ENCODE measurements around the gene UBE2QL1.
A peak's percentile ranks its signal among the peaks of the same experiment; 100 is the strongest.

The UBE2QL1 gene, protein sequence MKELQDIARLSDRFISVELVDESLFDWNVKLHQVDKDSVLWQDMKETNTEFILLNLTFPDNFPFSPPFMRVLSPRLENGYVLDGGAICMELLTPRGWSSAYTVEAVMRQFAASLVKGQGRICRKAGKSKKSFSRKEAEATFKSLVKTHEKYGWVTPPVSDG

DNA sequence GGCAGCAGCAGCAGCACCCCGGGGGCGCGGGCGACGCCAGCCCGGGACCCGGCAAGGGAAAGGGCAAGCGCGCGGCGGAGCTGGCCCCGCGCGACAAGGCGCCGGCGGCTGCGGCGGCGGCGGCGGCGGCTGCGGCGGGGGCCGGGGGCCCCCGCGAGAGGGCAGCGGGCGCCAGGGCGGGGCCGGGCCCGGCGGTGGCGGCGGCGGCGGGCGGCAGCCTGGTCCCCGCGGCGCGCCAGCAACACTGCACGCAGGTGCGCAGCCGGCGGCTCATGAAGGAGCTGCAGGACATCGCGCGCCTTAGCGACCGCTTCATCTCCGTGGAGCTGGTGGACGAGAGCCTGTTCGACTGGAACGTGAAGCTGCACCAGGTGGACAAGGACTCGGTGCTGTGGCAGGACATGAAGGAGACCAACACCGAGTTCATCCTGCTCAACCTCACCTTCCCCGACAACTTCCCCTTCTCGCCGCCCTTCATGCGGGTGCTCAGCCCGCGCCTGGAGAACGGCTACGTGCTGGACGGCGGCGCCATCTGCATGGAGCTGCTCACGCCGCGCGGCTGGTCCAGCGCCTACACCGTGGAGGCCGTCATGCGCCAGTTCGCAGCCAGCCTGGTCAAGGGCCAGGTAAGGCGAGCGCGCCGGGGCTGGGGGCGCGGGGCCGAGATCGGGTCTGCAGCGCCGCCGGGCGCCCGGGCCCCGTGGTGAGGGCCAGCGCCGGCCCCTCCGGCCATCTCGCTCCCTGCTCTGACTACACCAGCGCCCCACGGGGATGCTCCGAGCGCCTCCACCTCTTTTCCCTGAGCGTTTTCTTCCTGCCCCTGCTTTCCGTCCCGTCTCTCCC lies at the start of gene UBE2QL1:
TSS of gene UBE2QL1 (plus strand) at position 238 of the 843 bp plus-strand sequence. CDS start at position 273, 35 bp downstream.
- peak in 1 of 4 experiments; percentile 14 for DNase-seq (ENCODE audit: low read depth in 4 of 4, low spot score in 1 of 4)

DNA sequence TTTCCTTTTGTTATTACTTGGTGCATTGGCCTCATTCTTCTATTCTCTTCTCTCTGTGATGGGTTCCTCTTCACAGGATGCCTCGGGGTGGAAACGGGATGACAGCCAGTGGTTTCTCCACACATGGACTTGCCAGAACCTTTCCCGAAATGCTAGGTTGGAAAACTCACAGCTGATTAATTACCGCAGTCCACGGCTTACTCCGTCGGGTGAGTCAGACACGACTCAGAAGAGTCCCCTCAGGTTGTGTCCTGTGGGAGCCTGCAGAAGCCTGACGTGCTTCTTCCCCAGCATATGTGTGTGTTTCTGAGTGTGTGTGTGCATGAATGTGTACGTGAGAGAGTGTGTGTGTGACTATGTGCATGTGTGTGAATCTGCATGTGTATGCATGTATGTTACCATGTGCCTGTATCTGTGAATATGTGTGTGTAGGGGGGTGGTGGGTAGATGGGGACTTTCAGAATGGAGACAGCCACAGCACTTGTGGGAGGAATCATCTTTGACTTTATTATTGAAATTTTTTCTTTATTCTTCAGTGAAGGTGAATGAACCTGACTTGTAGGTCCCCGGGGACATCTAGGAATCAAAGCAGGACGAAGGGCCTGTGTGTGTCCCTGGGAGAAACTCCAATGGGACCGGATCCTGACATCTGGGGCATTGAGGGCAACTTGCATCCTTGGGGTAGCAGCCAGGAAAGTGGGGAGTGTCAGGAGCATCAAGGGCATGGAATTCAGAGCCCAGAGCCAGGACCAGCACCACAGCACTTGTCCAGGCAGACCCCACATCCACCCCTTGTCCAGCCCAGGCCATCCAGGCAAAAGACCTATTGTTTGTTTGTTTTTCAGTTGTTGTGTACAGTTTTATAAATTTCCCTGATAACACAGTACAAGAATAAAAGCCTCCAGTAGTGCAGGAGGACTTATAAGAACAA lies 48.4 kb upstream of the UBE2QL1 start:
- DNase-seq (ENCODE audit: low read depth in 4 of 4, low spot score in 1 of 4), result no peak

DNA sequence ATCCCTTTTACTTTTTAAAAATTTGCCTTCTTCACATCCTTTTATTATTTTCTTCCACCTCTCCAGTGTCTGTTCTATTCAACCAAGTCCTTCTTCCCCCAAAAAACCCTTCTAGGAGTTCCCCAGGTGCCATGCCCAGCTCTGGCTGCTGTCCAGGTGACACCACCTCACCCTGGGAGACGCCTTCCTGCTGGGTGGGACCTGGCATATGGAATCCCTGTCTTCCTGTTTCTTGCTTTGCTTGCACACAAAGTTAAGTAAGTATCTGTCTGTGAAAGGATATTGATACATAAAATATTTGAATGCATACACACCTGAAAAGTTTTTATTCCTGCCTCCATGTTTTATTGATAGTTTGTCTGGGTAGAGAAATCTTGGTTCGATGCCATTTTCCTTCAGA lies 47.2 kb upstream of the UBE2QL1 start:
- DNase-seq (ENCODE audit: low read depth in 4 of 4, low spot score in 1 of 4), result no peak

DNA sequence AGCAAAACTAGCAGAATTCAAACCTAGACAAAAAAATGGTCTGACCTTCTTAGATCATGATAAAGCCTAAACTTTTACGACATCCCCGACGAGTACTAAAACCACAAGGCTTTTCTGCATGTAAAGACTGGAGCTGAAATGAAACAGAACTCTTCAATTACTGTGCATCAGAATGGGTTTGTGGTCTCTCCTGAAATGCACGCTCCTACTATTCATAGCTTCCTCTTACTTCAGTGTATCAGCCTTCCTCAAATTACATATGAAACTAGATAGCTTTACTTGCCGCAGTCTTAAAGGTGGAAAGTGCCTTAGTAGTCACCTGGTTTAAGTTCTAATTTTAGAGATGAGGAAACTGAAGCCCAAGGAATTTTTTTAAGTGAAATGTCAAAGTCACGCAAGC lies 45.7 kb upstream of the UBE2QL1 start:
- DNase-seq (ENCODE audit: low read depth in 4 of 4, low spot score in 1 of 4), result no peak

DNA sequence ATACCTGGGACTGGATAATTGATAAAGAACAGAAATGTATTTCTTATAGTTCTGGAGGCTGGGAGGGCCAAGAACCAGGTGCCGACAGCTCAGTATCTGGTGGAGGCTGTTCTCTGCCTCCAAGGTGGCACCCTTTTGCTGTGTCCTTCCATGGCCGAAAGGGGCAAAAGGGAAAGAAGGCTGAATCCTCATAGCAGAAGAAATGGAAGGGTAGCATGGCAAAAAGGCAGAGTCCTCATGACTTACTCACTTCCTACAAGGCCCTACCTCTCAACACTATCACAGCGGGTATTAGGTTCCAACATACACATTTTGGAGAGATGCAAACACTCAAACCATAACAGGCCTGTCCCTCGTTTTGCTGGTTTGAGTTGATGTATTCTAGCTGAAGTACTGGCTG lies 45.2 kb upstream of the UBE2QL1 start:
- DNase-seq (ENCODE audit: low read depth in 4 of 4, low spot score in 1 of 4), result no peak

DNA sequence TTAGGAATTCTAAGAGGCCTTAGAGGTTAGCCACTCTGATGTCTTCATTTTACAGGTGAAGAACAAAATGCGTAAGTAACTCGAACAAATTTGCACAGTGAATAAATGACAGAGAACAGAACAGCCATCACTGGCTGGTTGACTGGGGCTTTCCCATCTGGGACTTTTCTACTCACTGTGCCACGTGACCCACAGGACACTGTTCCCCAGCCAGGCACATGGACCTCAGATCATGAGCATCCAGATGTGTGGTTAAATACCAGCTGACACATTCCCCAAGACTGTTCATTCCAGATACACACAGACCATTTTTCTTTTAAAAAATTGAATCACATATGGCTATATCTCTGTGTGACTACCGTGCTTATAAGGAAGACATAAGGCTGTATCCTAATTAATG lies 44.5 kb upstream of the UBE2QL1 start:
- no peak for DNase-seq (ENCODE audit: low read depth in 4 of 4, low spot score in 1 of 4)

DNA sequence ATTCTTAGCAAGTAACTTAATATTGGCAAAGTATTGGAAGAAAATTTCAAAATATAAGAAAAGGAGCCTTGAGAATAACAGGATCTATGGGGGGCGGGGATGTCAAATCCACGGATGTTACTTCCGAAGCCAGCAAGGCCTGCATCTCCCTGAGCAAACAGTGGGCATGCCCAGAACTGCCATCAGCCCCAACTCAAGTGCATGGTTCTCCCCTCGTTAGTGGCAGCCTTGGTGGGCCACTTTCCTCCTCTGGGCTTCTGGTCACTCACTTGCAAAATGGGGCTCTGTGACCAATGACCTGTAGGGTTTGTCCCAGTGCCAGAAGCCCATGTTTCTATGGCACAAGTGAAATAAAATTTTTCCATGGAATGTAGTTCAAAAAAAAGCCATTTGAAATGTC lies 43.1 kb upstream of the UBE2QL1 start:
- DNase-seq (ENCODE audit: low read depth in 4 of 4, low spot score in 1 of 4), result no peak

DNA sequence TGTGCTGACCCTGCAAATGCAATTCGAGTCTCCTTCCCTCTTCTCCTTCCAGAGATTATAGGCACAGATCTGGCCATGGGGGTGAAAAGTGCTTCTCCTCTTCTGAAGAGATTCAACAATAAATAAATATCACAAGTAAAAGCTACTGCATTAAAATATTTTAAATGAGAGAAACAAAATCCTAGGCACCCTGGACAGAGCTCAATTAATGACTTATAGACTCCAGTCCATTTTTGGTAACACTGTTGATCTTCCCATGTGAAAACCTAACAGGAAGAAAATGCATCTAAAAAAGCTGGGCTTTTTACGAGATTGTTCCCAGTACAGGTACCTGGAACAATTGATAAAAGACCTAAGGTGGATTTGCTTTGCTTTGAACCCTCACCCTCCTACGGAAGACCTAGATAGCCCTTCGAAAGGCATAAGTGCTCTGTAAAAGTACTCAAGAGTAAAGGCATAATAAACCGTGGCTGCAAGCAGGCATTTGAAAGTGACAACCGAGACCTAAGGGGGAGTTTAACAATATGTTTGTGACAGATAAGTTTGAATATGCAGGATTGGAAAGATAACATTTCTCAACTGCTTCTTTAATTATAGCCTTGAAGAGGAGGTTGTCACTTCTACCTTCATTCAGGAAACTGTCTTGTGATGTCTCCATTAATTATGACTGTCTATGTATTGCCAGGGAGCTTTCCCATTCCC lies 41.0 kb upstream of the UBE2QL1 start:
- no peak for DNase-seq (ENCODE audit: low read depth in 4 of 4, low spot score in 1 of 4)

DNA sequence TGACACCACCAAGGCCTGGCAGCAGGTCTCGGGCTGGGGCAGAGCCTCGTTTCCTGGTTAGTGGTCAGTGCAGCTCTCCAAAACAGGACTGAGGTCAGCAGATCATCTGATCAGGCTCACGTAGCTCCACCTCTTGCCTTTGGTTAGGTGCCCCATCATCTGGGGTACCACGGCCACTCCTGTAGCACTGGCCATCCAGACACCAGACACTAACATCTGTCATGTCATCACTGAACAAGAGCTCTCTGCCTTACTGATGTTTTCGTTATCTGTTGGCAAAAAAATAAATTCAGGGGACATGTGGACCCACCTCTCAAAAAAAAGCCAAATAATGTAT lies 40.4 kb upstream of the UBE2QL1 start:
- no peak for DNase-seq (ENCODE audit: low read depth in 4 of 4, low spot score in 1 of 4)

DNA sequence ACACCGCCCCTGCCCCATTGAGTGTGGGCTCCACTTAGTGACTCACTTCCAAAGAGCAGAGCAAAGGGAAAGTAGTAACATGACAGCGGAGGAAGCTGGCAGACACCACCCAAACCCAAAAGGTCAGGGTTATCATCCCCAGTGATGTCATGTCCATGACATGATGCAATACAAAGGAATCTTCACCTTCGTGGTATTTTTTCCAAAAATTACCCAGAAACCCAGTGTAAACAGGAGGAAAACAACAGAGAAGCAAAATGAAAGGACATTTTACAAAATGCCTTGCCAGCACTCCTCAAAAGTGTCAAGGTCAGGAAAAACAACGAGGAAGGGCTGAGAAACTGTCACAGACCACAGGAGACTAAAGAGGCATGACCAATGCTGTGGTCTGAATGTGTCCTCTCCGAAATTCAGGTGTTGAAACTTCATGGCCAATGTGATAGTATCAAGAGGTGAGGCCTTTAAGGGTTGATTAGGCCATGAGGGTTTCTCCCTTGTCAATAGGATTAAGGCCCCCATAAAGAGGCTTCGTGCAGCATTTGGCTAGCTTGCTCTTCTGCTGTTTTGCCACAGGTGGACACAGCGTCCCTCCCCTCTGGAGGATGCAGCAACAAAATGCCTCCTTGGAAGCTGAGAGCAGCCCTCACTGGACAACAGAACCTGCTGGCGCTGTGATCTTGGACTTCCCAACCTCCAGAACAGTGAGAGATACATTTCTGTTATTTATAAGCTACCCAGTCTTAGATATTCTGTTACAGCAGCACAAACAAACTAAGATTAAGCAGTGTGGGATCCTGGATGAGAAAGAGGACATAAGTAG lies 39.8 kb upstream of the UBE2QL1 start:
- DNase-seq (ENCODE audit: low read depth in 4 of 4, low spot score in 1 of 4), result no peak

DNA sequence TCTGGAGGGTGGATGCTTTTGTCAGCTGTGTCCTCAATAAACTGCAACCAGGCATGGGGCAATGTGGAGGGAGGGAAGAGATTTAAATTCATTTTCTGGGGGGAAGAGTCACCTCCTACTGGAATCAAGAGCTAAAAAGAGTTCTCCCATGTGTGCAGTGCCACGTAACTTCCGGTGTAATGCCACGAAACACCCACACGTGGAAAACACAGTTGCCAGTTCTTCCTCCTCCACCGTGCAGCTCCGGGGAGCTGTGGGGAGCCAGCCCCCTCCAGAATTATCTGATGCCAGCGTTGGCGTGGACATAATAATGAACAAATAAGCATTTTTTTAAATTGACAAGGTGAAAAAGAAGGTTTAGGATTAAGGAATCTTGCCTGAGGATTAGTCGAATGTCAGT lies 38.2 kb upstream of the UBE2QL1 start:
- no peak for DNase-seq (ENCODE audit: low read depth in 4 of 4, low spot score in 1 of 4)

DNA sequence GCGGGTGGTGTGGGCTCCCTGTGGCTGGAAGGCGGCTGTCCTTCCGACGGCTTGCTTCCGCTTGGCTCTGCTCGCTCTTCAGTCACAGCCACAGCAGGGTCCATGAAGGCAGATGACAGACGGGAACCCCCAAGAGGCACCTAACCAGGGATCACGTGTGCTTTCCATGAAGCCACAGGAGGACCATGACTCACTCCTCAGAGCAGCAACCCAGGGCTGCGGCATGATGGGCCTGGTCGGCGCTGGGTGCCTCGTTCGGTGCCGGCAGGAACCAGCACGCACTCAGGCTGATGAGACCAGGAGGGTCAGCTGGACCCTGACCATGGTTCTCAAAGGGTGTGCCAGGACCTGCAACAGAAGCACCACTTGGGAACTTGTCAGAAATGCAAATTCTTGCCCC lies 37.5 kb upstream of the UBE2QL1 start:
- DNase-seq (ENCODE audit: low read depth in 4 of 4, low spot score in 1 of 4), result no peak

DNA sequence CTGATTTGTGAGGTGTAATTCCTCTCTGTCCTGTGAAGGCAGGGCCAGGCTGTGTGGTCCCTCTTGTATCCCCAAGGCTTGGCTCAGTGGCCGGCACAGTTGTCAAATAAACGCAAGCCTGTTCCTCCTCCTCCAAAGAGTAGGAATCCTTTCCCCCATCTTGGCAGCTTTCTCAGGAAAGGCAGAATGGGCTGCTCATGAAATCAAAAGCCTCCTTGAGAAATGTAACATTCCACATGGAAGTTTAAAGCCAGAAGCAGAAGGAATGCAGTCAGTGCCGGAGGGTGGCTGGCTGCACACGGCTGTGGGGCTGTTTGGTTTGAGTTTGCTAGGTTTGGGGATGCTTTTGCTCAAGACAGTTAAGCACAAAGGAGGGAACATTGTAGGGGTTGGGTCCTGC lies 35.8 kb upstream of the UBE2QL1 start:
- no peak for DNase-seq (ENCODE audit: low read depth in 4 of 4, low spot score in 1 of 4)

DNA sequence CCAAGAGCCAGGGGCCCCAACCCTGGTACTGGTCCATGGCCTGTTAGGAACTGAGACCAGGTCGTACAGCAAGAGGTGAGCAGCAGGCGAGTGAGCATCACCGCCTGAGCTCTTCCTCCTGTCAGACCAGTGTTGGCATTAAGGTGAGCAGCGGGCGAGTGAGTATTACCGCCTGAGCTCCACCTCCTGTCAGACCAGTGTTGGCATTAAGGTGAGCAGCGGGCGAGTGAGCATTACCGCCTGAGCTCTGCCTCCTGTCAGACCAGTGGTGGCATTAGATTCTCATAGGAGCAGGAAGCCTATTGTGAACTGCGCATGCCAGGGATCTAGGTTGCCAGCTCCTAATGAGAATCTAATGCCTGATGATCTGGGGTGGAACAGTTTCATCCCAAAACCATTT lies 31.0 kb upstream of the UBE2QL1 start:
- DNase-seq (ENCODE audit: low read depth in 4 of 4, low spot score in 1 of 4), result no peak

DNA sequence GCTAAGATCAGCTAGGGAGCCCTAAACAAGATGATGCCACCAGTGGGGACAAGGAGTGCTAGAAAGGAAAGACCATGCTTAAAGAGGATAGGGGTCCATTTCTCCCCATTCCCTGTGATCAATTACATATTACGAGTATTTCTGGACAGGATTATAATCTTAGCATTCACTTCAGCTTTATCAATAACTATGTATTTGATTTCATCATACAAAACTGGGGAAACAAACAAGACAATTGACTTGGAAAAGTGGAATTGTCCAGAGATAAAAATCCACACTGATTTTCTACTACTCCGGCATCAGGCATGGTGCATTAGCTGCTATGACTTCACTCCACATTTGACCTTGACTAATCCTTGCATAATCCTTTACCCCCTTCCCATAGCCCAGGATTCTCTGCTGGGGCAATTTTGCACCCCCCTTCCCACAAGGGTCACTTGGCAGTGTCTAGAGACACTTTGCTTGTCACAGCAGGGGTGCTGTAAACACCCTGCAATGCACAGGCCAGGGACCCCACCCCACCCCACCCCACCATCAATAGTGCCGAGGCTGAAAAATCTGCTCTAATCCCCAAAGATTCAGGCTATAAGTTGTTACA lies 29.9 kb upstream of the UBE2QL1 start:
- DNase-seq (ENCODE audit: low read depth in 4 of 4, low spot score in 1 of 4), result no peak

DNA sequence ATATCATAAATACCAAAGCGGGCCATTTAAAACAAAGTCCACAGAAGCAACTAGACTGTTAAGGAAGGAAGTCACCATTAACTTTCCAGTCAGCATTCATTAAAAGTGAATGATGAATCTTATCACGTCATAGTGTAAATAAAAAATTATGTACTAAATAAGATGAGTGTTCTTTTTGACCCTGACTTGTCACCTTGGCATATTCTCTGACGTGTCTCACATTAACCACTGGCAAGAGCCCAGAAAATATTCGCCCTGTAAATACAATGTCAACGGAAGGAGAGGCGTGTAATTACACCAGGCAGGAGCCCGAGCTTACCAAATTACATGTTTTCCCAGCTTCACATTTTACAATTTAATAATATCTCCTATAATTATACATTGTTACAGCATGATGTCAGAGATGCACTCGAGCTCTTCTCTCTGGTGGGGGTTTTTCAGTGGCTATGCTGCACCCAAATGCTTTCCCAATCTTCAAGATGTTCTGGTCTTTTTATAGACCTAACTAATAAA lies 29.3 kb upstream of the UBE2QL1 start:
- no peak for DNase-seq (ENCODE audit: low read depth in 4 of 4, low spot score in 1 of 4)

DNA sequence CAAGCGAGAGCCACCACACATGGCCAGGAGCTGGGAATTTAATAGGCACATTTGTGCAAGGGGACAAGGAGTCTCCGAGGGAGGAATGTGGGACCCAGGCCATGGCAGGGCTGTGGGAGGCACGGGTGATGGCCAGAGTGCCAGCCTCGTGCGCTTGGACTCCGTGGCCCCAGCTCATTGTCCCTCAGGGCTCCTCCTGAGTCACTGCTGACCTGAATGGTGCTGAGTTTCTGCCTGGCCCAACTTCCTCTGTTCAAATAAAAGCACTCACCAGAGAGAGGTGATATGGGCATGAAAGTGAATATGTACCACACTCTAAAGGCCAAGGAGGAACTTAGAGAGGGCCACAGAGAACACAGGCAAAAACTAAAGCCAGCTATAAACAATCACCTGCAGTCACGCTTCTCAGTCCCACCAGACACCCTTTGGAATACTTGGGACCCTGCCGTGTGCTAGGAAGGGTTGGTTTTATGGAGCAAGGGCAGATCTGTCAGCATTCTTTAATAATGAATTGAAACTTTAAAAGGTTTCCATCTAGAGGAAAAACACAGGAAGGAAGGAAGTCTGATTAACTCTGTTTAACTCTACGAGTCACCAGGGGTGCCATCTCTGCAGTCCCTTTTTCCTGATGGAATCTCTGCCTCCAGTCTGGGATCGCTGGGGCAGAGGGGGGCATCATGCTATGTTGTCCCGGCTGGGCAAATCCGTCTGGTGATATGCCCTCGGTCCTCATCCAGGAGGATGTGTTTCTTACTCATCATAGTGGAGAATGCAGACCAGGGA lies 25.1 kb upstream of the UBE2QL1 start:
- no peak for DNase-seq (ENCODE audit: low read depth in 4 of 4, low spot score in 1 of 4)

DNA sequence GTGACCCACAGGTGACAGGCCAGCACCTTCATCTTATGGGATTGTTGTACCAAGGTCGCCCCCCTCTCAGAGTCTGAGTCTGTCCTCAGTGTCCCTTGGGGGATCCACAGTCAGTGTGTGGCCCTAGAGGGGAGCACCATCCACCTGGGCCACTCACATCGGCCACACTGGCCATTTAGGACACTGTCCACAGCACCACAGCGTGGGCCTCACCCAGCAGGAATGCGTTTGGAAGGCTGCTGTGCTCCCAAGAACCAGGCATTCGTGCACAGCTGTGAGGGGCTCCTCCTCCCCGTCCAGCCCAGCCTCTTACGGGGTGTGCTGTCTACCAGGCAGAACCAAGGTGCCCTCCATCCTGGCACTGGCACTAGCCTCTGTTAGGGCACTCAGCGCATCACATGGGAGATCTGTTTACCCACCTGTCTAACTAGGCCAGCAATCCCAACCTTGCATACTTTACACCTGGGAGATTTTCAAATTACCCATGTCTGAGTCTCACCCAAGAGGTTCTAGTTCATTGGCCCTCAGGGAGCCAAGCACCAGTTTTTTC lies 24.5 kb upstream of the UBE2QL1 start:
- no peak for DNase-seq (ENCODE audit: low read depth in 4 of 4, low spot score in 1 of 4)

DNA sequence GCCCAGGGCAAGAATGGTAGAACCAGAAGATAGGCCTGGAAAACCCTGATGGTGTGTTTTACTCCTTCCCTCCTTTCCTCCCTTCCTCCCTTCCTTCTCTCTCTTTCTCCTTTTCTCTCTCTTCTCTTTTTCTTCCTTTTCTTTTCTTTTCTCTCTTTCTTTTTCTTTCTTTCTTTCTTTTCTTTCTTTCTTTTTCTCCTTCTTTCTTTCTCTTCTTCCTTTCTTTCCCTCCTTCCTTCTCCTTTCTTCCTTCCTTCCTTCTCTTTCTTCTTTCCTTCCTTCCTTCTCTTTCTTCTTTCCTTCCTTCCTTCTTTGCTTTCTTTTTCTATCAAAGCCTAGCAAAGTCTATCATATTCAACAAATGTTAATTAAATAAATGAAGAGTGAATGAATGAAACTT lies 24.0 kb upstream of the UBE2QL1 start:
- DNase-seq (ENCODE audit: low read depth in 4 of 4, low spot score in 1 of 4), result no peak
